CD14-positive monocyte (primary cell): Measurements from ENCODE around the gene FBN2. TPM values are rescaled to one million over a fixed set of nuclear protein-coding genes. Genes with fewer than 3 reads are reported as not detected.

Source experiments
- DNase-seq, 3 donors: peaks; one replicate each; pipeline ENCODE4 v3.0.0-alpha.2; 2011 to 2022
- H2AFZ ChIP-seq: 2 replicates; pipeline ENCODE4 v1.6.0; 2012; ENCODE audit warnings: mild to moderate bottlenecking, low read depth, low read length, inconsistent platforms; ENCODE audit not compliant: insufficient read depth, poor library complexity, severe bottlenecking
- H3K27ac ChIP-seq, 2 donors: 1 replicate in 1 of 2; 2 replicates in 1 of 2; pipeline ENCODE4 v1.5.1; 2012 to 2013; ENCODE audit warnings: low read length in 2 of 2, control low read depth in 1 of 2, inconsistent platforms in 1 of 2, low read depth in 1 of 2, mild to moderate bottlenecking in 1 of 2
- H3K27me3 ChIP-seq, 2 donors: one replicate each; pipeline versions ENCODE4 v1.6.0 to v1.6.1; 2011 to 2013; ENCODE audit warnings: low read length in 2 of 2; ENCODE audit not compliant: control insufficient read depth in 2 of 2, insufficient read depth in 2 of 2
- H3K36me3 ChIP-seq, 2 donors: replicated peaks in 1 of 2; 1 replicate in 1 of 2; 2 replicates in 1 of 2; pipeline versions ENCODE4 v1.5.1 to v1.6.1; 2012 to 2013; ENCODE audit warnings: low read length in 2 of 2, control low read depth in 1 of 2, inconsistent platforms in 1 of 2, mild to moderate bottlenecking in 1 of 2; ENCODE audit not compliant: insufficient read depth in 2 of 2, control insufficient read depth in 1 of 2
- H3K4me1 ChIP-seq, 2 donors: 1 replicate in 1 of 2; 2 replicates in 1 of 2; pipeline versions ENCODE4 v1.5.1 to v1.6.1; 2012 to 2013; ENCODE audit warnings: low read length in 2 of 2, control low read depth in 1 of 2, inconsistent platforms in 1 of 2, mild to moderate bottlenecking in 1 of 2, moderate library complexity in 1 of 2; ENCODE audit not compliant: insufficient read depth in 2 of 2, control insufficient read depth in 1 of 2
- H3K4me2 ChIP-seq: replicated peaks from 2 replicates; pipeline ENCODE3; 2012; ENCODE audit warnings: low read length, moderate library complexity, mild to moderate bottlenecking; ENCODE audit not compliant: poor library complexity, severe bottlenecking; ENCODE audit errors: extremely low read depth
- H3K4me3 ChIP-seq, 3 experiments: fragments of 200-600 bp in 1 of 3; sonication (generic) in 1 of 3; replicated peaks in 1 of 3; 1 replicate in 2 of 3; 2 replicates in 1 of 3; pipeline ENCODE4 v1.5.1; 2011 to 2013; ENCODE audit warnings: low read length in 3 of 3, mild to moderate bottlenecking in 3 of 3, control low read depth in 2 of 3, low read depth in 2 of 3, inconsistent platforms in 1 of 3, moderate library complexity in 1 of 3
- H3K79me2 ChIP-seq: 2 replicates; pipeline ENCODE4 v1.6.0; 2012; ENCODE audit warnings: mild to moderate bottlenecking, control low read depth, inconsistent platforms, low read length, moderate library complexity; ENCODE audit not compliant: insufficient read depth
- H3K9ac ChIP-seq: 2 replicates; pipeline ENCODE4 v1.6.0; 2017; ENCODE audit warnings: low read length, mild to moderate bottlenecking; ENCODE audit not compliant: insufficient read depth, poor library complexity, severe bottlenecking
- H3K9me3 ChIP-seq, 2 donors: replicated peaks in 1 of 2; 1 replicate in 1 of 2; 2 replicates in 1 of 2; pipeline versions ENCODE4 v1.5.1 to v1.6.1; 2012 to 2013; ENCODE audit warnings: low read length in 2 of 2, control low read depth in 1 of 2; ENCODE audit not compliant: control insufficient read depth in 1 of 2, insufficient read depth in 1 of 2
- H4K20me1 ChIP-seq: 2 replicates; pipeline ENCODE4 v1.6.0; 2012; ENCODE audit warnings: mild to moderate bottlenecking, low read length, control low read depth, moderate library complexity; ENCODE audit not compliant: insufficient read depth
- H3K27ac Mint-ChIP-seq, 7 donors: one replicate each; pipeline ENCODE4 v1.8.0; 2020; ENCODE audit warnings: mild to moderate bottlenecking in 7 of 7, mixed read lengths in 7 of 7, moderate library complexity in 6 of 7, inconsistent platforms in 2 of 7
- H3K27me3 Mint-ChIP-seq, 3 donors: one replicate each; pipeline ENCODE4 v1.8.0; 2021 to 2022; ENCODE audit warnings: low read depth in 3 of 3, mild to moderate bottlenecking in 3 of 3, mixed read lengths in 3 of 3, moderate library complexity in 3 of 3, inconsistent platforms in 1 of 3
- H3K36me3 Mint-ChIP-seq, 2 donors: one replicate each; pipeline ENCODE4 v1.8.0; 2020; ENCODE audit warnings: mixed read lengths in 2 of 2, inconsistent platforms in 1 of 2, mild to moderate bottlenecking in 1 of 2
- H3K4me1 Mint-ChIP-seq: one replicate; pipeline ENCODE4 v1.8.0; 2020; ENCODE audit warnings: mild to moderate bottlenecking, mixed read lengths
- H3K4me3 Mint-ChIP-seq, 2 donors: one replicate each; pipeline ENCODE4 v1.8.0; 2020; ENCODE audit warnings: mild to moderate bottlenecking in 2 of 2, mixed read lengths in 2 of 2, moderate library complexity in 1 of 2
- H3K9me3 Mint-ChIP-seq, 7 donors: one replicate each; pipeline ENCODE4 v1.8.0; 2020 to 2022; ENCODE audit warnings: mixed read lengths in 7 of 7, mild to moderate bottlenecking in 6 of 7, moderate library complexity in 6 of 7, inconsistent platforms in 2 of 7
- CTCF ChIP-seq: fragments of 200-600 bp; IDR thresholded peaks from one replicate; pipeline ENCODE4 v1.8.0; 2022; ENCODE audit warnings: antibody characterized with exemption, mild to moderate bottlenecking
- WGBS: methylation state at CpG from one replicate; pipeline ENCODE4 v1.1.5; 2013; ENCODE audit warnings: missing lambda C conversion rate; ENCODE audit not compliant: insufficient coverage; 5-methylcytosine and 5-hydroxymethylcytosine counted together
- intact Hi-C, 2 donors: fragments of 100-400 bp; cut with micrococcal nuclease; formaldehyde crosslinking; loops; one replicate each; pipeline versions ENCODE4 v1.15.0 to v1.15.1; 2023
- polyA plus RNA-seq, 3 donors: library from polyadenylated mRNA; depleted of rRNA in 1 of 3; unstranded in 2 of 3; stranded (reverse) in 1 of 3; fragments of 300-500 nt in 2 of 3; fragments of >200 nt in 1 of 3; fragmentation: Illumina TruSeq in 2 of 3; gene quantifications; 1 replicate in 2 of 3; 2 replicates in 1 of 3; pipeline ENCODE4 v1.2.3, GENCODE V29; 2012 to 2021

FBN2 gene
- polyA plus RNA-seq, 3 donors: 0.85 to 19.3 (median 4.2) TPM

- intact Hi-C loops: no loop called here
- no peak for TF ChIP-seq CTCF
- H3K4me3 Mint-ChIP-seq: no peak overlapping the region
- DNase-seq: no peak
- H3K4me3 ChIP-seq: no peak overlapping the region
- no peaks in the 10 kb centered on the region for H3K36me3 ChIP-seq
- H3K4me2 ChIP-seq: no peak overlapping the region
- H2AFZ ChIP-seq: no peak overlapping the region
- H3K4me1 ChIP-seq: no peaks in the 10 kb centered on the region
- no peaks in the 10 kb centered on the region for H3K27me3 ChIP-seq
- H3K9me3 ChIP-seq: peaks cover 0 to 3% of the 10 kb centered on the region in 2 donors
- H3K4me1 Mint-ChIP-seq: no peaks in the 10 kb centered on the region
- H3K9me3 Mint-ChIP-seq: peaks cover 3 to 13% (median 5%) of the 10 kb centered on the region in 7 donors
- no peaks in the 10 kb centered on the region for H3K36me3 Mint-ChIP-seq
- peak overlapping the region in 1 of 7 donors; percentile 66 for H3K27ac Mint-ChIP-seq
- no peaks in the 10 kb centered on the region for H3K79me2 ChIP-seq
- H3K9ac ChIP-seq: no peak overlapping the region
- H3K27me3 Mint-ChIP-seq: peaks cover 1 to 2% (median 2%) of the 10 kb centered on the region in 3 donors
- WGBS: 100% methylated on average over 5 of the region's 7 CpGs
- no peak overlapping the region for H3K27ac ChIP-seq
- no peaks in the 10 kb centered on the region for H4K20me1 ChIP-seq
These were observed 303.0 kb downstream of the FBN2 start for GRCh38 chr5:128234928-128235641.

- no peaks in the 10 kb centered on the region for H4K20me1 ChIP-seq
- Mint-ChIP-seq H3K36me3 (no peaks in the 10 kb centered on the region), H3K4me3 (no peak overlapping the region), H3K4me1 (no peaks in the 10 kb centered on the region), H3K9me3 (peaks cover 0 to 3% (median 1%) of the 10 kb centered on the region in 7 donors), H3K27me3 (peaks cover 0 to 2% (median 1%) of the 10 kb centered on the region in 3 donors), H3K27ac (no peak overlapping the region)
- no peaks in the 10 kb centered on the region for H3K36me3 ChIP-seq
- H3K27ac ChIP-seq: no peak overlapping the region
- H3K27me3 ChIP-seq: no peaks in the 10 kb centered on the region
- no peak overlapping the region for H3K4me2 ChIP-seq
- no peak overlapping the region for H3K9ac ChIP-seq
- no peak for TF ChIP-seq CTCF
- intact Hi-C loops: no loop called here
- no peaks in the 10 kb centered on the region for H3K79me2 ChIP-seq
- H3K9me3 ChIP-seq: no peaks in the 10 kb centered on the region
- no peak for DNase-seq
- 87% methylated on average over 2 of the region's 3 CpGs for WGBS
- H3K4me3 ChIP-seq: no peak overlapping the region
- no peak overlapping the region for H2AFZ ChIP-seq
- no peaks in the 10 kb centered on the region for H3K4me1 ChIP-seq
These were observed 309.5 kb downstream of the FBN2 start for GRCh38 chr5:128228521-128228920.
